GM23338 (cell line): ENCODE data around the gene SLBP.

Source experiments
- CREB1 ChIP-seq: fragments of 250-450 bp; sonication (Bioruptor Pico); IDR thresholded peaks from 2 replicates; pipeline ENCODE4 v1.5.0; 2020; ENCODE audit warnings: low read depth, mild to moderate bottlenecking, moderate library complexity
- ETS1 ChIP-seq: IDR thresholded peaks from 2 replicates; pipeline ENCODE4 v1.6.1; 2016; ENCODE audit warnings: antibody characterized with exemption
- EZH2 ChIP-seq: fragments of 200-600 bp; sonication (generic); IDR thresholded peaks from one replicate; pipeline ENCODE4 v1.8.0; 2017; ENCODE audit warnings: antibody characterized with exemption, mild to moderate bottlenecking, low read depth; ENCODE audit not compliant: unreplicated experiment
- EZH2phosphoT487 ChIP-seq: fragments of 200-600 bp; sonication (generic); IDR thresholded peaks from one replicate; pipeline ENCODE4 v1.8.1; 2018; ENCODE audit warnings: antibody characterized with exemption; ENCODE audit not compliant: unreplicated experiment
- POLR2AphosphoS5 ChIP-seq: IDR thresholded peaks from 2 replicates; pipeline ENCODE4 v1.6.1; 2016; ENCODE audit warnings: antibody characterized with exemption, low read depth
- TF ChIP-seq, protein P1 (sequence below), 2 experiments: fragments of 200-600 bp in 1 of 2; sonication (generic) in 1 of 2; conservative IDR thresholded peaks; 2 replicates each; pipeline versions ENCODE4 v1.5.1 to v1.6.1; 2016 to 2017; ENCODE audit warnings: antibody characterized with exemption in 2 of 2, low read depth in 2 of 2, mild to moderate bottlenecking in 2 of 2, moderate library complexity in 1 of 2

- TF ChIP-seq, protein P1, sequence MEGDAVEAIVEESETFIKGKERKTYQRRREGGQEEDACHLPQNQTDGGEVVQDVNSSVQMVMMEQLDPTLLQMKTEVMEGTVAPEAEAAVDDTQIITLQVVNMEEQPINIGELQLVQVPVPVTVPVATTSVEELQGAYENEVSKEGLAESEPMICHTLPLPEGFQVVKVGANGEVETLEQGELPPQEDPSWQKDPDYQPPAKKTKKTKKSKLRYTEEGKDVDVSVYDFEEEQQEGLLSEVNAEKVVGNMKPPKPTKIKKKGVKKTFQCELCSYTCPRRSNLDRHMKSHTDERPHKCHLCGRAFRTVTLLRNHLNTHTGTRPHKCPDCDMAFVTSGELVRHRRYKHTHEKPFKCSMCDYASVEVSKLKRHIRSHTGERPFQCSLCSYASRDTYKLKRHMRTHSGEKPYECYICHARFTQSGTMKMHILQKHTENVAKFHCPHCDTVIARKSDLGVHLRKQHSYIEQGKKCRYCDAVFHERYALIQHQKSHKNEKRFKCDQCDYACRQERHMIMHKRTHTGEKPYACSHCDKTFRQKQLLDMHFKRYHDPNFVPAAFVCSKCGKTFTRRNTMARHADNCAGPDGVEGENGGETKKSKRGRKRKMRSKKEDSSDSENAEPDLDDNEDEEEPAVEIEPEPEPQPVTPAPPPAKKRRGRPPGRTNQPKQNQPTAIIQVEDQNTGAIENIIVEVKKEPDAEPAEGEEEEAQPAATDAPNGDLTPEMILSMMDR (conservative IDR thresholded peaks at IDR 0.05; ENCODE audit: low read depth in 2 of 2), result no peak
- TF ChIP-seq ETS1 (no peak), EZH2 (no peak), POLR2AphosphoS5 (no peak), EZH2phosphoT487 (no peak), CREB1 (CRISPR knock-in tag) (no peak)
Observed at GRCh38 chr4:1743551-1743950, 31.4 kb upstream of the SLBP start.
